ENCODE data around the gene JAKMIP3. TPM values are rescaled to one million over a fixed set of nuclear protein-coding genes. Genes with fewer than 3 reads are reported as not detected.

The JAKMIP3 gene
- total and polyA plus RNA-seq, 9 donors = 0.27 to 0.65 (median 0.44) TPM

Other genes starting within 250 kb of the JAKMIP3 start
- gene PPP2R2D, start 164.9 kb upstream of the JAKMIP3 start, total RNA-seq = 28.3 TPM
- 10 to 100 TPM; 25.2 to 33.2 (median 28.5) TPM for gene PPP2R2D, start 164.9 kb upstream of the JAKMIP3 start, polyA plus RNA-seq (ENCODE audit: insufficient read depth in 1 of 8, insufficient read length in 8 of 8, low replicate concordance in 1 of 8)
- 39.0 TPM for gene BNIP3, start 84.0 kb upstream of the JAKMIP3 start, total RNA-seq
- gene BNIP3, start 84.0 kb upstream of the JAKMIP3 start, polyA plus RNA-seq (ENCODE audit: insufficient read depth in 1 of 8, insufficient read length in 8 of 8, low replicate concordance in 1 of 8) = 10 to 100 TPM; 34.6 to 44.6 (median 40.2) TPM
- gene DPYSL4, start 121.0 kb downstream of the JAKMIP3 start, total RNA-seq = 1.3 TPM
- 1 to 10 TPM; 2.0 to 7.1 (median 5.0) TPM for gene DPYSL4, start 121.0 kb downstream of the JAKMIP3 start, polyA plus RNA-seq (ENCODE audit: insufficient read depth in 1 of 8, insufficient read length in 8 of 8, low replicate concordance in 1 of 8)
- 9.4 TPM for gene STK32C, start 242.0 kb downstream of the JAKMIP3 start, total RNA-seq
- 10 to 100 TPM in 7 of 8 donors, 1 to 10 TPM in 1; 9.8 to 14.7 (median 12.7) TPM for gene STK32C, start 242.0 kb downstream of the JAKMIP3 start, polyA plus RNA-seq (ENCODE audit: insufficient read depth in 1 of 8, insufficient read length in 8 of 8, low replicate concordance in 1 of 8)

All from muscle of leg (tissue), 9 donors.